Stimulated activated naive B cell treated with anti-CD40 and anti-IgM and Interleukin-4, amounts not matched to agents 10 μg/mL and 1 μg/mL and 100 μg/mL, for 72 hours (primary cell): Measurements from ENCODE around the gene SCYL1.

Source experiments
- ATAC-seq, 2 donors: fragments of 150-1000 bp; cut with Tn5 transposase; replicated peaks; 2 replicates each; pipeline ENCODE4 v1.10.0; 2021; ENCODE audit warnings: moderate library complexity in 1 of 2
- DNase-seq: peaks from one replicate; pipeline ENCODE4 v3.0.0; 2021
- H3K27ac Mint-ChIP-seq: one replicate; pipeline ENCODE4 v1.8.0; 2022; ENCODE audit warnings: mild to moderate bottlenecking, mixed read lengths
- H3K27me3 Mint-ChIP-seq, 2 donors: one replicate each; pipeline ENCODE4 v1.8.0; 2022; ENCODE audit warnings: mixed read lengths in 2 of 2
- H3K36me3 Mint-ChIP-seq, 2 donors: one replicate each; pipeline ENCODE4 v1.8.0; 2022; ENCODE audit warnings: mixed read lengths in 2 of 2, mild to moderate bottlenecking in 1 of 2
- H3K4me1 Mint-ChIP-seq, 2 donors: one replicate each; pipeline ENCODE4 v1.8.0; 2022; ENCODE audit warnings: mixed read lengths in 2 of 2, mild to moderate bottlenecking in 1 of 2
- H3K4me3 Mint-ChIP-seq, 2 donors: one replicate each; pipeline ENCODE4 v1.8.0; 2022; ENCODE audit warnings: mild to moderate bottlenecking in 2 of 2, mixed read lengths in 2 of 2, moderate library complexity in 1 of 2
- H3K9me3 Mint-ChIP-seq, 2 donors: one replicate each; pipeline ENCODE4 v1.8.0; 2022; ENCODE audit warnings: mixed read lengths in 2 of 2, mild to moderate bottlenecking in 1 of 2

Gene SCYL1

DNA sequence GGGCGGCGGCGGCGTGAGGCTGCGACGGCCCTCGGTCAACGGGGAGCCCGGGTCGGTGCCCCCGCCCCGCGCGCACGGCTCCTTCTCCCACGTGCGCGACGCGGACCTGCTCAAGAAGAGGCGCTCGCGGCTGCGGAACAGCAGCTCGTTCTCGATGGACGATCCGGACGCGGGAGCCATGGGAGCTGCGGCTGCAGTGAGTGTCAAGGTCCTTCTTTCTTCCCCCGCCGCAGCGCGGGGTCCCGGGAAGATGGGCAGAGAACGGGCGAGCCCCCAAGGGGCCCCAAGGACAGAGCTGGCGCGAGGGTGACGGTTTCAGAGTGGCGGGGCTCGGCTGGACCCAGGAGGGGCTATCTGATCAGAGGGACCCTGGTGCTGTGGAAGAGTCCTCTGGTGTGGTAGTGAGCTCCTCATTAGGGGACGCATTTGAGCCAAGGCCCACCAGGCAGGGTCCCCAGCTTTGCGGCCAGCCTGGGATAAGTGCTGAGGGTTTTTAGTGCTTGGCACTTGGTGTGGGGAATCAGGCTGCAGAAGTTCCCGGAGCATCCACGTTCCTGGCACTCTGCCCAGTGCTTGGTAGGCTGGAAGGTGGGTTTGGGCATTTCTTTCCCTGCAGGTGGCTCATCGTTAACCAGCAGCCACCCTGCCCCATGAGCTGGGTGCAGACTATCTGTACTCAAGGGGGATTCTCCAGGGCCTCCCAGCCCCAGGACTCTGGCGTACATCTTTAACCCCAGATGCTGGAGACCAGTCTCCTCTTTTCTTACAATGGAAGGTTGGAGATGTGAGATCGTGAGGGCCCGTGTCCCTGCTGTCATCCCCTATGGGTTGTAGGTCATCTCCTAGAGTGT, 60.7 kb downstream of the SCYL1 start:
- Mint-ChIP-seq H3K27me3 (no peaks in the 10 kb centered on the region), H3K4me3 (peak overlapping the region; percentile 28 to 56), H3K9me3 (no peaks in the 10 kb centered on the region), H3K36me3 (peaks cover 58 to 78% of the 10 kb centered on the region in 2 donors), H3K4me1 (peaks cover 61 to 74% of the 10 kb centered on the region in 2 donors), H3K27ac (peak overlapping the region; percentile 97)
- ATAC-seq = no peak
- no peak for DNase-seq

DNA sequence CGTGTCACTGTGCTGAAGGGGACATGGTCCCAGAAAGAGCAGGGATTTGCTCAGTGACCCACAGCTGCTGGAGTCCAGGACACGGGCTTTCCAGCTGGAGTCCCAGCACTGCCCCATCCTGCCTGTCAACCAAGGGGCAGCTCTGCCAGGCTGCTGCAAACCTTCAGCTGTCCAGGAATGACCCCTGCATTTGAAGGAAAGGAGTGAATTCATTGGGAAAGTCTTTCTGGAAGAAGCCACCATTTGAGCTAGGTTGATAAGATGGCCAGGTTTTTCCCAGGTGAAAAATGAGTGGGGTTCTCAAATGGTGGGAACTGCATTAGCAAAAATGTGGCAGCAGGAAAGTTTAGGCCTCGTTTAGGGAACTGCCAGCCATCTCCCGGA, 61.4 kb downstream of the SCYL1 start:
- Mint-ChIP-seq H3K36me3 (peaks cover 60 to 74% of the 10 kb centered on the region in 2 donors), H3K9me3 (no peaks in the 10 kb centered on the region), H3K4me1 (peaks cover 60 to 70% of the 10 kb centered on the region in 2 donors), H3K4me3 (peak overlapping the region; percentile 28 to 56), H3K27me3 (no peaks in the 10 kb centered on the region), H3K27ac (peak overlapping the region; percentile 97)
- ATAC-seq = no peak
- DNase-seq = no peak

DNA sequence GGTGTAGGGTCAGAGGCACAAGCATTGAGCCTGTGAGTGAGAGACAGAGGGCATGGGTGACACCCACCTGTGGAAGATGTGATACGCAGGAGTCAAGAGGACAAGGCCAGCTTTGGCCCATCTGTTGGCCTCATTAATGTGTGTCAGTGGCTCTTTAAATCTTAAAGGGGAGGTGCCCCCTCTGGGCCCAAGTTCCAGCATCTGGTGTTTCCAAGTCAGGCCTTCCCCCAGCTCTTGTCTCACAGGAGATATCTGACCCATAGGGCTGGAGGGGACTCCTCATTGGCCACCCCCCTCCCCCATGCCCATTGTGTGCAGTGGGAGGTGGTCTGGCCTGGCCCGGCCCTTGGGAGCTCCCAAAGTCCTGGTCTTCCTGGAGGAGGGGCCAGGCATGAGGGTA, 61.8 kb downstream of the SCYL1 start:
- Mint-ChIP-seq H3K27ac (peak overlapping the region; percentile 97), H3K4me1 (peaks cover 58 to 67% of the 10 kb centered on the region in 2 donors), H3K4me3 (peak overlapping the region; percentile 57 to 66), H3K9me3 (no peaks in the 10 kb centered on the region), H3K36me3 (peaks cover 58 to 76% of the 10 kb centered on the region in 2 donors), H3K27me3 (no peaks in the 10 kb centered on the region)
- ATAC-seq (no peak), DNase-seq (no peak)
